ENCODE data around the gene GRK1. TPM values are rescaled to one million over a fixed set of nuclear protein-coding genes. Genes with fewer than 3 reads are reported as not detected.
A peak's percentile ranks its signal among the peaks of the same experiment; 100 is the strongest.

Gene GRK1
- total and polyA plus RNA-seq, 4 experiments from 2014 or later: not detected

- Mint-ChIP-seq H3K27me3 (peaks cover 1 to 5% of the 10 kb centered on the region in 2 donors), H3K9me3 (no peaks in the 10 kb centered on the region), H3K27ac (peak overlapping the region in 2 of 7 donors; percentile 19 to 21), H3K4me1 (no peaks in the 10 kb centered on the region), H3K36me3 (no peaks in the 10 kb centered on the region), H3K4me3 (no peak overlapping the region)
- ChIA-PET CTCF (ENCODE audit: partially characterized antibody) (no interaction called here), POLR2A (ENCODE audit: partially characterized antibody) (no interaction called here)
- DNase-seq: no peak
- intact Hi-C loops (cut with micrococcal nuclease): no loop called here
- no peak overlapping the region for H3K4me3 ChIP-seq (ENCODE audit: low read length in 2 of 2)
- no peaks in the 10 kb centered on the region for H3K36me3 ChIP-seq (ENCODE audit: insufficient read depth, low read length)
- no peaks in the 10 kb centered on the region for H3K4me1 ChIP-seq (ENCODE audit: insufficient read depth, low read length)
- no peaks in the 10 kb centered on the region for H3K27me3 ChIP-seq (ENCODE audit: insufficient read depth, low read length)
- no peak overlapping the region for H3K27ac ChIP-seq (ENCODE audit: low read depth, low read length)
- H3K9me3 ChIP-seq (ENCODE audit: control insufficient read depth in 1 of 2, low read length in 2 of 2): no peaks in the 10 kb centered on the region
Measured at GRCh38 chr13:113732961-113733950, 66.2 kb downstream of the GRK1 start.

GRCh38 chr13:113734099-113734825 is 67.2 kb downstream of the GRK1 start:
- Mint-ChIP-seq H3K27me3 (peaks cover under 1 to 1% of the 10 kb centered on the region in 2 donors), H3K4me1 (no peaks in the 10 kb centered on the region), H3K27ac (peak overlapping the region in 2 of 7 donors; percentile 19 to 21), H3K36me3 (no peaks in the 10 kb centered on the region), H3K9me3 (no peaks in the 10 kb centered on the region), H3K4me3 (no peak overlapping the region)
- Histone ChIP-seq H3K4me1 (ENCODE audit: insufficient read depth, low read length) (no peaks in the 10 kb centered on the region), H3K9me3 (ENCODE audit: control insufficient read depth in 1 of 2, low read length in 2 of 2) (no peaks in the 10 kb centered on the region), H3K36me3 (ENCODE audit: insufficient read depth, low read length) (no peaks in the 10 kb centered on the region), H3K27ac (ENCODE audit: low read depth, low read length) (no peak overlapping the region), H3K4me3 (ENCODE audit: low read length in 2 of 2) (no peak overlapping the region), H3K27me3 (ENCODE audit: insufficient read depth, low read length) (no peaks in the 10 kb centered on the region)
- intact Hi-C loops (cut with micrococcal nuclease): no loop called here
- no peak for DNase-seq
- POLR2A ChIA-PET (ENCODE audit: partially characterized antibody): no interaction called here
- CTCF ChIA-PET (ENCODE audit: partially characterized antibody): no interaction called here

- H3K9me3 Mint-ChIP-seq: no peaks in the 10 kb centered on the region
- ChIA-PET CTCF (ENCODE audit: partially characterized antibody) (no interaction called here), POLR2A (ENCODE audit: partially characterized antibody) (no interaction called here)
- no peaks in the 10 kb centered on the region for H3K36me3 Mint-ChIP-seq
- no peaks in the 10 kb centered on the region for H3K4me1 Mint-ChIP-seq
- H3K27ac Mint-ChIP-seq: no peak overlapping the region
- no peaks in the 10 kb centered on the region for H3K27me3 ChIP-seq (ENCODE audit: insufficient read depth, low read length)
- H3K4me3 Mint-ChIP-seq: no peak overlapping the region
- no peak for DNase-seq
- intact Hi-C loops (cut with micrococcal nuclease): no loop called here
- H3K4me1 ChIP-seq (ENCODE audit: insufficient read depth, low read length): no peaks in the 10 kb centered on the region
- H3K9me3 ChIP-seq (ENCODE audit: control insufficient read depth in 1 of 2, low read length in 2 of 2): no peaks in the 10 kb centered on the region
- H3K27me3 Mint-ChIP-seq: peaks cover 0 to 5% of the 10 kb centered on the region in 2 donors
- H3K36me3 ChIP-seq (ENCODE audit: insufficient read depth, low read length): no peaks in the 10 kb centered on the region
- no peak overlapping the region for H3K4me3 ChIP-seq (ENCODE audit: low read length in 2 of 2)
- no peak overlapping the region for H3K27ac ChIP-seq (ENCODE audit: low read depth, low read length)
Measured at GRCh38 chr13:113734826-113735125, 67.8 kb downstream of the GRK1 start.

GRCh38 chr13:113735194-113735593 is 68.2 kb downstream of the GRK1 start:
- no peaks in the 10 kb centered on the region for H3K36me3 Mint-ChIP-seq
- ChIA-PET POLR2A (ENCODE audit: partially characterized antibody) (no interaction called here), CTCF (ENCODE audit: partially characterized antibody) (no interaction called here)
- Histone ChIP-seq H3K4me3 (ENCODE audit: low read length in 2 of 2) (no peak overlapping the region), H3K9me3 (ENCODE audit: control insufficient read depth in 1 of 2, low read length in 2 of 2) (no peaks in the 10 kb centered on the region), H3K27ac (ENCODE audit: low read depth, low read length) (no peak overlapping the region), H3K4me1 (ENCODE audit: insufficient read depth, low read length) (no peaks in the 10 kb centered on the region), H3K36me3 (ENCODE audit: insufficient read depth, low read length) (no peaks in the 10 kb centered on the region), H3K27me3 (ENCODE audit: insufficient read depth, low read length) (no peaks in the 10 kb centered on the region)
- no peak overlapping the region for H3K27ac Mint-ChIP-seq
- no peak overlapping the region for H3K4me3 Mint-ChIP-seq
- peaks cover 0 to 5% of the 10 kb centered on the region in 2 donors for H3K27me3 Mint-ChIP-seq
- H3K4me1 Mint-ChIP-seq: no peaks in the 10 kb centered on the region
- intact Hi-C loops (cut with micrococcal nuclease): no loop called here
- H3K9me3 Mint-ChIP-seq: no peaks in the 10 kb centered on the region
- DNase-seq: no peak

DNA sequence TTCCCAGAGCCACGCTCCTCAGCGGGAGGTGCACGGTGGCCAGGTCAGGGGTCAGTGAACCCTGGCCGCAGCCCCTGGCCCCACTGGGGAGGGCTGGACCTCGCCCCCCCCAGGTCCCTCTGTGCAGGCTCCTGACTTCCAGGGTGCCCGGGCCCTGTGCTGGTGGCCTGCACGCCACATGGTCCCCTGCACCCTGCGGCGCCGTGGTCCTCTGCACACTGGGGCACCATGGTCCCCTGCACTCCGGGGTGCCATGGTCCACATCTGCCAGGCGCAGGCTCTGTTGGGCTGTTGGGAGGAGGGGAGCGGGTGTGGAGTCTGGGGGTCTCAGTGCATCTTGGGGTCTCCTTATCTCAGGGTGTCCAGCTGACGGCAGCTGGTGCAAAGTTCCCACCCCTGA is 68.7 kb downstream of the GRK1 start:
- peaks cover 0 to 4% (median 3%) of the 10 kb centered on the region in 4 donors for H3K4me1 Mint-ChIP-seq
- no peaks in the 10 kb centered on the region for H3K36me3 Mint-ChIP-seq
- Histone ChIP-seq H3K4me3 (ENCODE audit: low read length in 2 of 2) (no peak overlapping the region), H3K9me3 (ENCODE audit: control insufficient read depth in 1 of 2, low read length in 2 of 2) (no peaks in the 10 kb centered on the region), H3K36me3 (ENCODE audit: insufficient read depth, low read length) (no peaks in the 10 kb centered on the region), H3K27ac (ENCODE audit: low read depth, low read length) (no peak overlapping the region), H3K27me3 (ENCODE audit: insufficient read depth, low read length) (no peaks in the 10 kb centered on the region), H3K4me1 (ENCODE audit: insufficient read depth, low read length) (peaks cover 3% of the 10 kb centered on the region)
- POLR2A ChIA-PET (ENCODE audit: partially characterized antibody): no interaction called here
- intact Hi-C loops (cut with micrococcal nuclease): no loop called here
- CTCF ChIA-PET (ENCODE audit: partially characterized antibody): no interaction called here
- no peak overlapping the region for H3K4me3 Mint-ChIP-seq
- no peaks in the 10 kb centered on the region for H3K9me3 Mint-ChIP-seq
- H3K27me3 Mint-ChIP-seq: peaks cover 1 to 4% of the 10 kb centered on the region in 2 donors
- H3K27ac Mint-ChIP-seq: no peak overlapping the region
- no peak for DNase-seq

GRCh38 chr13:113736258-113736731 is 69.3 kb downstream of the GRK1 start:
- Mint-ChIP-seq H3K36me3 (no peaks in the 10 kb centered on the region), H3K4me3 (no peak overlapping the region), H3K4me1 (peaks cover 5 to 9% (median 9%) of the 10 kb centered on the region in 4 donors), H3K27me3 (peaks cover 4 to 6% of the 10 kb centered on the region in 2 donors), H3K27ac (no peak overlapping the region), H3K9me3 (no peaks in the 10 kb centered on the region)
- ChIA-PET POLR2A (ENCODE audit: partially characterized antibody) (no interaction called here), CTCF (ENCODE audit: partially characterized antibody) (no interaction called here)
- Histone ChIP-seq H3K9me3 (ENCODE audit: control insufficient read depth in 1 of 2, low read length in 2 of 2) (no peaks in the 10 kb centered on the region), H3K36me3 (ENCODE audit: insufficient read depth, low read length) (no peaks in the 10 kb centered on the region), H3K27ac (ENCODE audit: low read depth, low read length) (no peak overlapping the region), H3K27me3 (ENCODE audit: insufficient read depth, low read length) (no peaks in the 10 kb centered on the region), H3K4me1 (ENCODE audit: insufficient read depth, low read length) (peaks cover 9% of the 10 kb centered on the region), H3K4me3 (ENCODE audit: low read length in 2 of 2) (no peak overlapping the region)
- DNase-seq: no peak
- intact Hi-C loops (cut with micrococcal nuclease): no loop called here

DNA sequence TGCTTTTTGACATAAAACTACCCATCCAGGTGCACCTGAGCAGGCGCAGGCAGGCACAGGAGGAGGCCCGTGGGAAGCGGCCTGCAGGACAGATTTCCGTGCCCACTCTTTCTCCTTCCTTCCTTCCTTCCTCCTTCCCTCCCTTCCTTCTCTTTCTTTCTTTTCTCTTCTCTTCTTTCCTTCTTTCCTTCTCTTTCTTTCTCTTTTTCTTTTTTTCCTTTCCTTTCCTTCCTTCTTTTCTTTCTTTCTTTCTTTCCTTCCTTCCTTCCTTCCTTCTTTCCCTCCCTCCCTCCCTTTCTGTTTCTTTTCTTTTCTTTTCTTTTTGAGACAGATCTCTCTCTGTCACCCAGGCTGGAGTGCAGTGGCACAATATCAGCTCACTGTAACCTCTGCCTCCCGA is 70.8 kb downstream of the GRK1 start:
- POLR2A ChIA-PET (ENCODE audit: partially characterized antibody): no interaction called here
- Mint-ChIP-seq H3K4me3 (no peak overlapping the region), H3K9me3 (no peaks in the 10 kb centered on the region), H3K27me3 (peaks cover 6 to 8% of the 10 kb centered on the region in 2 donors), H3K27ac (no peak overlapping the region), H3K4me1 (peaks cover 8 to 23% (median 19%) of the 10 kb centered on the region in 4 donors), H3K36me3 (no peaks in the 10 kb centered on the region)
- DNase-seq: no peak
- H3K4me1 ChIP-seq (ENCODE audit: insufficient read depth, low read length): peaks cover 24% of the 10 kb centered on the region
- no peak overlapping the region for H3K27ac ChIP-seq (ENCODE audit: low read depth, low read length)
- CTCF ChIA-PET (ENCODE audit: partially characterized antibody): no interaction called here
- peaks cover 6% of the 10 kb centered on the region for H3K27me3 ChIP-seq (ENCODE audit: insufficient read depth, low read length)
- intact Hi-C loops (cut with micrococcal nuclease): no loop called here
- no peak overlapping the region for H3K4me3 ChIP-seq (ENCODE audit: low read length in 2 of 2)
- H3K36me3 ChIP-seq (ENCODE audit: insufficient read depth, low read length): no peaks in the 10 kb centered on the region
- no peaks in the 10 kb centered on the region for H3K9me3 ChIP-seq (ENCODE audit: control insufficient read depth in 1 of 2, low read length in 2 of 2)
